Endothelial cell of umbilical vein (primary cell): ENCODE data around the gene RPSA. TPM values are rescaled to one million over a fixed set of nuclear protein-coding genes. Genes with fewer than 3 reads are reported as not detected.

Experiments
- BruUV-seq: library from RNA; stranded (reverse); fragments of 400-500 nt; replicated peaks from 2 replicates; lab custom pipeline; 2021; lab: Mats Ljungman, UMichigan
- CTCF ChIA-PET: fragments of 300-600, 350-600 bp; sonication (Branson Sonifier 250); formaldehyde crosslinking; loops from one replicate; lab custom pipeline; 2021; ENCODE audit warnings: antibody characterized with exemption, inconsistent platforms; lab: Charles Lee
- POLR2A ChIA-PET: fragments of 300-600, 350-600 bp; sonication (Branson Sonifier 250); formaldehyde crosslinking; loops from one replicate; lab custom pipeline; 2021; ENCODE audit warnings: antibody characterized with exemption, inconsistent platforms; lab: Charles Lee
- DNase-seq: peaks from one replicate; pipeline ENCODE4 v3.0.0-alpha.2; 2011; ENCODE audit warnings: low read depth, low spot score
- FAIRE-seq: peaks from 2 replicates; lab custom pipeline; 2011; peaks lifted over from hg19 to GRCh38; lab: Jason Lieb, UNC
- H2AFZ ChIP-seq: 2 replicates; pipeline ENCODE4 v1.6.0; 2012; ENCODE audit warnings: low read depth, low read length, control low read depth, inconsistent platforms
- H3K27ac ChIP-seq: 2 replicates; pipeline ENCODE4 v1.5.1; 2011; ENCODE audit warnings: low read depth, mild to moderate bottlenecking, control low read depth, low read length, moderate library complexity; ENCODE audit not compliant: insufficient read depth
- H3K27me3 ChIP-seq, 2 experiments: 2 replicates each; pipeline versions ENCODE4 v1.6.0 to v1.6.1; 2011; ENCODE audit warnings: low read length in 2 of 2, mixed read lengths in 1 of 2; ENCODE audit not compliant: control insufficient read depth in 2 of 2, insufficient read depth in 2 of 2
- H3K36me3 ChIP-seq, 2 experiments: 2 replicates in 1 of 2; 3 replicates in 1 of 2; pipeline ENCODE4 v1.5.1; 2011; ENCODE audit warnings: low read length in 2 of 2, mild to moderate bottlenecking in 1 of 2, moderate library complexity in 1 of 2; ENCODE audit not compliant: control insufficient read depth in 2 of 2, insufficient read depth in 2 of 2; ENCODE audit errors: extremely low read depth in 1 of 2
- H3K4me1 ChIP-seq: 3 replicates; pipeline ENCODE4 v1.5.1; 2011; ENCODE audit warnings: mild to moderate bottlenecking, low read length; ENCODE audit not compliant: control insufficient read depth, insufficient read depth; ENCODE audit errors: extremely low read depth
- H3K4me2 ChIP-seq: 2 replicates; pipeline ENCODE4 v1.6.1; 2011; ENCODE audit warnings: low read length, control low read depth, mixed read lengths; ENCODE audit not compliant: insufficient read depth
- H3K4me3 ChIP-seq, 3 experiments: fragments of 200-600 bp in 1 of 3; sonication (generic), shearing (Covaris generic) in 1 of 3; replicated peaks in 1 of 3; 2 replicates each; pipeline ENCODE4 v1.5.1; 2011 to 2016; ENCODE audit warnings: control low read depth in 3 of 3, low read length in 3 of 3, mild to moderate bottlenecking in 2 of 3, inconsistent platforms in 1 of 3, low read depth in 1 of 3, moderate library complexity in 1 of 3; ENCODE audit not compliant: insufficient read depth in 1 of 3
- H3K79me2 ChIP-seq: 2 replicates; pipeline ENCODE4 v1.6.0; 2012; ENCODE audit warnings: low read length, inconsistent platforms; ENCODE audit not compliant: control insufficient read depth, insufficient read depth
- H3K9ac ChIP-seq: replicated peaks from 2 replicates; pipeline ENCODE3; 2011; ENCODE audit warnings: low read length, control low read depth; ENCODE audit not compliant: insufficient read depth; ENCODE audit errors: extremely low read depth
- H3K9me1 ChIP-seq: replicated peaks from 3 replicates; pipeline ENCODE4 v1.6.0; 2011; ENCODE audit warnings: mild to moderate bottlenecking, low read length; ENCODE audit not compliant: control insufficient read depth, insufficient read depth; ENCODE audit errors: extremely low read depth
- H3K9me3 ChIP-seq: replicated peaks from 2 replicates; pipeline ENCODE4 v1.5.1; 2012; ENCODE audit warnings: low read length, inconsistent platforms; ENCODE audit not compliant: control insufficient read depth, insufficient read depth
- H4K20me1 ChIP-seq: replicated peaks from 2 replicates; pipeline ENCODE3; 2011; ENCODE audit warnings: mild to moderate bottlenecking, low read length; ENCODE audit not compliant: control insufficient read depth, insufficient read depth; ENCODE audit errors: extremely low read depth
- POLR2AphosphoS5 ChIP-seq: IDR thresholded peaks from 2 replicates; pipeline ENCODE4 v1.6.1; 2012; ENCODE audit warnings: low read depth, mild to moderate bottlenecking, control low read depth, low read length, moderate library complexity; ENCODE audit not compliant: insufficient read depth
- dilution Hi-C: fragments of 300-500 bp; cut with MboI; formaldehyde crosslinking; loops from one replicate; pipeline ENCODE4 v1.15.0; 2019; ENCODE audit warnings: low sequenced_read_pairs; ENCODE audit not compliant: extremely low pct_ligation_motif_present
- intact Hi-C: fragments of 100-400 bp; cut with micrococcal nuclease; formaldehyde crosslinking; loops from one replicate; pipeline ENCODE4 v1.10.0; 2022
- polyA plus RNA-seq, 4 experiments: library from polyadenylated mRNA; depleted of rRNA in 3 of 4; stranded (reverse) in 3 of 4; unstranded in 1 of 4; fragments of >200 nt; gene quantifications; 2 replicates each; pipeline versions ENCODE4 v1.2.1 to v1.2.3, GENCODE V29; 2011 to 2012; ENCODE audit warnings: missing spikeins in 1 of 4
- small RNA-seq: library from RNA; depleted of rRNA; stranded (forward); fragments of <200 nt; gene quantifications from one replicate; pipeline ENCODE3, GENCODE V24; 2012; ENCODE audit warnings: low replicate concordance, low read depth; ENCODE audit not compliant: insufficient read depth, insufficient read length
- total RNA-seq: library from RNA; stranded (reverse); gene quantifications from 2 replicates; pipeline ENCODE4 v1.2.3, GENCODE V29; 2021

Gene RPSA
- total and polyA plus RNA-seq, 2 donors (not counting 3 experiments of a cell fraction or from before 2014, with no cell fraction given), result 1,357 to 3,687 TPM

- dilution Hi-C loops, result no loop called here
- POLR2A ChIA-PET, result no interaction called here
Observed at GRCh38 chr3:39460677-39461076, 54.2 kb downstream of the RPSA start.

More at GRCh38 chr3:39460677-39461076, 54.2 kb downstream of the RPSA start:
- no peak overlapping the region for H3K27ac ChIP-seq
- no peaks in the 10 kb centered on the region for H3K9me3 ChIP-seq
- no peak for TF ChIP-seq POLR2AphosphoS5
- H3K9ac ChIP-seq, result no peak overlapping the region
- no peaks in the 10 kb centered on the region for H4K20me1 ChIP-seq
- intact Hi-C loops, result no loop called here
- no peaks in the 10 kb centered on the region for H3K9me1 ChIP-seq
- H3K4me3 ChIP-seq, result no peak overlapping the region
- H3K36me3 ChIP-seq, result no peaks in the 10 kb centered on the region
- peaks cover 3 to 5% of the 10 kb centered on the region in 2 experiments for H3K27me3 ChIP-seq
- CTCF ChIA-PET, result interaction anchor here (5.3 kb wide), 1 partner anchor 14 kb away, joined by 30 read pairs; no protein-coding TSS in a partner anchor
- H3K79me2 ChIP-seq, result no peaks in the 10 kb centered on the region
- H3K4me1 ChIP-seq, result no peaks in the 10 kb centered on the region
- H2AFZ ChIP-seq, result no peak overlapping the region
- no peak for DNase-seq
- no peak for FAIRE-seq
- no peak overlapping the region for H3K4me2 ChIP-seq
- BruUV-seq, result no TSS peak

Small RNAs within 50 kb of the gene (small RNA-seq; reads per million reads assigned to genes)
- gene SNORA6 (not detected), gene SNORA62 (not detected)

Other genes starting within 250 kb of the RPSA start
- gene XIRP1, start 214.1 kb upstream of the RPSA start, total RNA-seq, result not detected in 2 replicates
- not detected in 2 replicates for gene XIRP1, start 214.1 kb upstream of the RPSA start, polyA plus RNA-seq
- gene CX3CR1, start 126.7 kb upstream of the RPSA start, total RNA-seq, result not detected in 2 replicates
- gene CX3CR1, start 126.7 kb upstream of the RPSA start, polyA plus RNA-seq, result not detected in 2 replicates
- not detected in 2 replicates for gene CCR8, start 77.0 kb upstream of the RPSA start, total RNA-seq
- gene CCR8, start 77.0 kb upstream of the RPSA start, polyA plus RNA-seq, result not detected in 2 replicates
- 16.0 and 20.0 TPM in 2 replicates for gene SLC25A38, start 23.4 kb upstream of the RPSA start, total RNA-seq
- gene SLC25A38, start 23.4 kb upstream of the RPSA start, polyA plus RNA-seq, result 26.1 and 31.1 TPM in 2 replicates
- 0.44 and 2.0 TPM in 2 replicates for gene MOBP, start 61.0 kb downstream of the RPSA start, total RNA-seq
- gene MOBP, start 61.0 kb downstream of the RPSA start, polyA plus RNA-seq, result 1.6 and 2.3 TPM in 2 replicates